ENCODE results near the gene KLHDC8B. TPM values are rescaled to one million over a fixed set of nuclear protein-coding genes. Genes with fewer than 3 reads are reported as not detected.
A peak's percentile ranks its signal among the peaks of the same experiment; 100 is the strongest.

KLHDC8B gene
- polyA plus RNA-seq, 1 experiment = 21.2 TPM

DNA sequence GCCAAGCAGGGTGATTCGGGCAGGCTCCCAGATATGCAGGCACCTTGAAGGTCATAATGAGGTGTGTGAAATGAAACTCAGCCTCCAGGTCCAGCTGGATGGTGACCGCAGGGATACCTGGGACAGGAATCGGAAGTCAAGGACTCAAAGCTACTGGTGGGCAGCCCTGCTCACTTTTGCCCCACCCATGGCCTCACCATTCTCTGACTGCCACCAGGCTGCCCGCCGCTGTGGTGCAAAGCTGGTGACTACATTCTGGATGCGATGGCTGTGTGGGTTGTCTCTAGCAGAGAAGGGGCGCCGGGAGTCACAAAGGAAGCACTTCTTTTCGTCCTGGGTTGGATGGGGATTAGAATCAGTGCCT lies 39.3 kb upstream of the KLHDC8B start:
- Histone ChIP-seq H3K9me3 (ENCODE audit: control insufficient read depth, insufficient read depth, low read length) (no peaks in the 10 kb centered on the region), H3K27me3 (ENCODE audit: control insufficient read depth, insufficient read depth, low read length) (no peaks in the 10 kb centered on the region), H3K4me3 (ENCODE audit: low read depth, low read length) (peak overlapping the region; percentile 89), H3K27ac (ENCODE audit: low read depth, low read length) (no peak overlapping the region)
- ChIA-PET POLR2A (interaction anchor here (1.2 to 4.2 kb wide), 3 partner anchors 11 to 110 kb away, joined by 4 to 39 read pairs (median 29); partner anchors contain the start of genes NDUFAF3, QRICH1 and USP19), CTCF (interaction anchor here (1.0 to 2.3 kb wide), 2 partner anchors 37 to 318 kb away, joined by 4 to 12 read pairs; no protein-coding TSS in a partner anchor)
- DNase-seq (ENCODE audit: low read depth, low spot score) = no peak
- TF ChIP-seq, protein P1, sequence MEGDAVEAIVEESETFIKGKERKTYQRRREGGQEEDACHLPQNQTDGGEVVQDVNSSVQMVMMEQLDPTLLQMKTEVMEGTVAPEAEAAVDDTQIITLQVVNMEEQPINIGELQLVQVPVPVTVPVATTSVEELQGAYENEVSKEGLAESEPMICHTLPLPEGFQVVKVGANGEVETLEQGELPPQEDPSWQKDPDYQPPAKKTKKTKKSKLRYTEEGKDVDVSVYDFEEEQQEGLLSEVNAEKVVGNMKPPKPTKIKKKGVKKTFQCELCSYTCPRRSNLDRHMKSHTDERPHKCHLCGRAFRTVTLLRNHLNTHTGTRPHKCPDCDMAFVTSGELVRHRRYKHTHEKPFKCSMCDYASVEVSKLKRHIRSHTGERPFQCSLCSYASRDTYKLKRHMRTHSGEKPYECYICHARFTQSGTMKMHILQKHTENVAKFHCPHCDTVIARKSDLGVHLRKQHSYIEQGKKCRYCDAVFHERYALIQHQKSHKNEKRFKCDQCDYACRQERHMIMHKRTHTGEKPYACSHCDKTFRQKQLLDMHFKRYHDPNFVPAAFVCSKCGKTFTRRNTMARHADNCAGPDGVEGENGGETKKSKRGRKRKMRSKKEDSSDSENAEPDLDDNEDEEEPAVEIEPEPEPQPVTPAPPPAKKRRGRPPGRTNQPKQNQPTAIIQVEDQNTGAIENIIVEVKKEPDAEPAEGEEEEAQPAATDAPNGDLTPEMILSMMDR (IDR thresholded peaks at IDR 0.05; ENCODE audit: low read depth, low read length) = no peak

- ChIA-PET CTCF (interaction anchor here (0.6 to 2.3 kb wide), 3 partner anchors 37 to 365 kb away, joined by 4 to 12 read pairs (median 5); no protein-coding TSS in a partner anchor), POLR2A (interaction anchor here (1.0 to 4.2 kb wide), 7 partner anchors 11 to 125 kb away, joined by 3 to 39 read pairs (median 6); partner anchors contain the start of genes IMPDH2, NDUFAF3, QRICH1 and USP19)
- no peaks in the 10 kb centered on the region for H3K27me3 ChIP-seq (ENCODE audit: control insufficient read depth, insufficient read depth, low read length)
- peak within 1 kb of the TSS; percentile 49 for H3K27ac ChIP-seq (ENCODE audit: low read depth, low read length)
- TF ChIP-seq, protein P1 (IDR thresholded peaks at IDR 0.05; ENCODE audit: low read depth, low read length) = no peak; the same call in 1 of the 2 replicates
- peak within 1 kb of the TSS; percentile 89 for H3K4me3 ChIP-seq (ENCODE audit: low read depth, low read length)
- DNase-seq (ENCODE audit: low read depth, low spot score) = peak; percentile 38
- H3K9me3 ChIP-seq (ENCODE audit: control insufficient read depth, insufficient read depth, low read length) = no peaks in the 10 kb centered on the region
These were observed 38.8 kb upstream of the KLHDC8B start, which contains the start of gene LAMB2 for GRCh38 chr3:49132437-49133225. Gene LAMB2 (minus strand): TSS chr3:49133050. CDS start chr3:49132867, 183 bp downstream.

GRCh38 chr3:49133226-49133951 lies 38.0 kb upstream of the KLHDC8B start:
- ChIA-PET POLR2A (interaction anchor here (0.8 to 4.2 kb wide), 9 partner anchors 12 to 878 kb away, joined by 3 to 39 read pairs (median 6); partner anchors contain the start of genes IMPDH2, QARS1, QRICH1 and USP19), CTCF (interaction anchor here (0.5 to 2.3 kb wide), 4 partner anchors 64 to 347 kb away, joined by 3 to 12 read pairs (median 4); no protein-coding TSS in a partner anchor)
- H3K27ac ChIP-seq (ENCODE audit: low read depth, low read length) = peak overlapping the region; percentile 49
- peak; percentile 69 for DNase-seq (ENCODE audit: low read depth, low spot score)
- H3K27me3 ChIP-seq (ENCODE audit: control insufficient read depth, insufficient read depth, low read length) = no peaks in the 10 kb centered on the region
- no peaks in the 10 kb centered on the region for H3K9me3 ChIP-seq (ENCODE audit: control insufficient read depth, insufficient read depth, low read length)
- TF ChIP-seq, protein P1 (IDR thresholded peaks at IDR 0.05; ENCODE audit: low read depth, low read length) = no peak
- peak overlapping the region; percentile 89 for H3K4me3 ChIP-seq (ENCODE audit: low read depth, low read length)

- no peak overlapping the region for H3K27ac ChIP-seq (ENCODE audit: low read depth, low read length)
- no peak for DNase-seq (ENCODE audit: low read depth, low spot score)
- CTCF ChIA-PET = no interaction called here
- H3K4me3 ChIP-seq (ENCODE audit: low read depth, low read length) = peak overlapping the region; percentile 22; the same call in 1 of the 2 replicates
- TF ChIP-seq, protein P1 (IDR thresholded peaks at IDR 0.05; ENCODE audit: low read depth, low read length) = no peak
- H3K9me3 ChIP-seq (ENCODE audit: control insufficient read depth, insufficient read depth, low read length) = no peaks in the 10 kb centered on the region
- POLR2A ChIA-PET = interaction anchor here (0.9 kb wide), 1 partner anchor 30 kb away, joined by 4 read pairs; the partner anchor contains the start of gene QARS1
- no peaks in the 10 kb centered on the region for H3K27me3 ChIP-seq (ENCODE audit: control insufficient read depth, insufficient read depth, low read length)
These were observed 36.7 kb upstream of the KLHDC8B start for GRCh38 chr3:49134471-49135265.

All from AG04450 (cell line).